GM19397 (cell line): Measurements from ENCODE around the gene KBTBD2.
A peak's percentile ranks its signal among the peaks of the same experiment; 100 is the strongest.
"Not testable (repeated sequence)": the region's sequence is repeated elsewhere in the genome, so short reads cannot be mapped to it uniquely, and the experiment has no call there.

Experiments
- ATAC-seq: cut with Tn5 transposase; IDR thresholded peaks from one replicate; pipeline ENCODE4 v1.9.1; 2021; ENCODE audit warnings: mild to moderate bottlenecking, moderate library complexity; ENCODE audit not compliant: unreplicated experiment

KBTBD2 gene

GRCh38 chr7:32893722-32894121 lies 2.2 kb upstream of the KBTBD2 start:
- no peak for ATAC-seq

- ATAC-seq, result no peak
Observed at GRCh38 chr7:32893207-32893524, 1.6 kb upstream of the KBTBD2 start.

- no peak for ATAC-seq
Observed at GRCh38 chr7:32892521-32893206, 1.1 kb upstream of the KBTBD2 start.

- ATAC-seq, result peak; percentile 54
Observed at GRCh38 chr7:32891800-32892520, 400 bp upstream of the KBTBD2 start.

- ATAC-seq, result no peak
Observed at GRCh38 chr7:32890793-32891042, 842 bp downstream of the KBTBD2 start.

- ATAC-seq, result peak; percentile 25
Observed at GRCh38 chr7:32890010-32890792, 1.4 kb downstream of the KBTBD2 start.

GRCh38 chr7:32888505-32888904 lies 3.1 kb downstream of the KBTBD2 start:
- no peak for ATAC-seq

GRCh38 chr7:32887395-32887794 lies 4.2 kb downstream of the KBTBD2 start:
- no peak for ATAC-seq

- ATAC-seq, result no peak
Observed at GRCh38 chr7:32881074-32881982, 10.2 kb downstream of the KBTBD2 start.

- no peak for ATAC-seq
Observed at GRCh38 chr7:32879460-32879859, 12.1 kb downstream of the KBTBD2 start.

- not testable (repeated sequence) for ATAC-seq
Observed at GRCh38 chr7:32878023-32878422, 13.5 kb downstream of the KBTBD2 start.

- ATAC-seq, result no peak
Observed at GRCh38 chr7:32872421-32872820, 19.1 kb downstream of the KBTBD2 start.

GRCh38 chr7:32871624-32872371 lies 19.8 kb downstream of the KBTBD2 start:
- ATAC-seq, result no peak

GRCh38 chr7:32870298-32870697 lies 21.3 kb downstream of the KBTBD2 start:
- ATAC-seq, result no peak

GRCh38 chr7:32869716-32870115 lies 21.8 kb downstream of the KBTBD2 start:
- no peak for ATAC-seq

GRCh38 chr7:32868116-32868515 lies 23.4 kb downstream of the KBTBD2 start:
- no peak for ATAC-seq

- ATAC-seq, result no peak
Observed at GRCh38 chr7:32865448-32866030, 26.0 kb downstream of the KBTBD2 start.

- ATAC-seq, result not testable (repeated sequence)
Observed at GRCh38 chr7:32863872-32864271, 27.7 kb downstream of the KBTBD2 start.

GRCh38 chr7:32860090-32860489 lies 31.5 kb downstream of the KBTBD2 start:
- no peak for ATAC-seq

- no peak for ATAC-seq
Observed at GRCh38 chr7:32858648-32859047, 32.9 kb downstream of the KBTBD2 start.
